Trophoblast cell (in vitro differentiated cells and primary cell): ENCODE measurements around the gene ACTR5.

Source experiments
- DNase-seq, 2 donors: peaks; one replicate each; pipeline ENCODE4 v3.0.0-alpha.2; 2016
- H2AFZ ChIP-seq: 2 replicates; pipeline ENCODE4 v1.6.1; 2013; ENCODE audit warnings: low read length, moderate library complexity, mild to moderate bottlenecking; ENCODE audit not compliant: insufficient read depth, poor library complexity
- H2AK5ac ChIP-seq: 2 replicates; pipeline ENCODE4 v1.6.1; 2013; ENCODE audit warnings: mild to moderate bottlenecking, low read length
- H2BK120ac ChIP-seq: 2 replicates; pipeline ENCODE4 v1.6.1; 2013; ENCODE audit warnings: low read length, mild to moderate bottlenecking, moderate library complexity; ENCODE audit not compliant: insufficient read depth, poor library complexity
- H2BK12ac ChIP-seq: 2 replicates; pipeline ENCODE4 v1.6.1; 2013; ENCODE audit warnings: mild to moderate bottlenecking, low read length, moderate library complexity
- H2BK5ac ChIP-seq: 2 replicates; pipeline ENCODE4 v1.6.1; 2013; ENCODE audit warnings: low read length, low read depth, moderate library complexity, mild to moderate bottlenecking; ENCODE audit not compliant: poor library complexity
- H3K14ac ChIP-seq: 2 replicates; pipeline ENCODE4 v1.6.1; 2013; ENCODE audit warnings: mild to moderate bottlenecking, low read length
- H3K18ac ChIP-seq: 2 replicates; pipeline ENCODE4 v1.6.1; 2013; ENCODE audit warnings: mild to moderate bottlenecking, low read length
- H3K23ac ChIP-seq: 2 replicates; pipeline ENCODE4 v1.6.1; 2013; ENCODE audit warnings: low read length
- H3K27ac ChIP-seq: 2 replicates; pipeline ENCODE4 v1.5.1; 2013; ENCODE audit warnings: low read depth, mild to moderate bottlenecking, inconsistent platforms, low read length, moderate library complexity
- H3K27me3 ChIP-seq: 2 replicates; pipeline ENCODE4 v1.6.1; 2013; ENCODE audit warnings: inconsistent platforms, mild to moderate bottlenecking, low read length, moderate library complexity; ENCODE audit not compliant: insufficient read depth
- H3K36me3 ChIP-seq, 2 experiments: 1 replicate in 1 of 2; 2 replicates in 1 of 2; pipeline ENCODE4 v1.6.1; 2013; ENCODE audit warnings: low read length in 2 of 2, mild to moderate bottlenecking in 2 of 2, moderate library complexity in 1 of 2; ENCODE audit not compliant: insufficient read depth in 2 of 2, control insufficient read depth in 1 of 2
- H3K4ac ChIP-seq: 2 replicates; pipeline ENCODE4 v1.6.1; 2013; ENCODE audit warnings: low read depth, mild to moderate bottlenecking, low read length, moderate library complexity
- H3K4me1 ChIP-seq, 2 experiments: 1 replicate in 1 of 2; 2 replicates in 1 of 2; pipeline ENCODE4 v1.6.1; 2013; ENCODE audit warnings: low read length in 2 of 2, mild to moderate bottlenecking in 2 of 2, moderate library complexity in 1 of 2; ENCODE audit not compliant: insufficient read depth in 2 of 2, control insufficient read depth in 1 of 2
- H3K4me2 ChIP-seq: 2 replicates; pipeline ENCODE4 v1.6.1; 2013; ENCODE audit warnings: inconsistent platforms, mild to moderate bottlenecking, low read length, moderate library complexity
- H3K4me3 ChIP-seq: 2 replicates; pipeline ENCODE4 v1.5.1; 2013; ENCODE audit warnings: mild to moderate bottlenecking, low read depth, low read length, inconsistent platforms
- H3K79me1 ChIP-seq: one replicate; pipeline ENCODE4 v1.6.1; 2013; ENCODE audit warnings: low read length
- H3K79me2 ChIP-seq: 2 replicates; pipeline ENCODE4 v1.6.1; 2013; ENCODE audit warnings: low read length, mild to moderate bottlenecking; ENCODE audit not compliant: control insufficient read depth, insufficient read depth, poor library complexity
- H3K9ac ChIP-seq: 2 replicates; pipeline ENCODE4 v1.6.1; 2013; ENCODE audit warnings: mild to moderate bottlenecking, low read length
- H3K9me3 ChIP-seq: 2 replicates; pipeline ENCODE4 v1.6.1; 2013; ENCODE audit warnings: low read depth, mild to moderate bottlenecking, control low read depth, inconsistent platforms, low read length; ENCODE audit not compliant: insufficient read depth
- H4K12ac ChIP-seq: 2 replicates; pipeline ENCODE4 v1.6.1; 2013; ENCODE audit warnings: low read depth, mild to moderate bottlenecking, low read length, moderate library complexity
- H4K8ac ChIP-seq: 2 replicates; pipeline ENCODE4 v1.6.1; 2013; ENCODE audit warnings: low read depth, mild to moderate bottlenecking, low read length, moderate library complexity
- H4K91ac ChIP-seq: one replicate; pipeline ENCODE4 v1.6.1; 2013; ENCODE audit warnings: low read depth, mild to moderate bottlenecking, low read length, moderate library complexity
- WGBS: extraction: QIAGEN DNeasy Blood & Tissue Kit; methylation state at CpG from one replicate; pipeline ENCODE4 v1.1.7; 2013; ENCODE audit warnings: missing lambda C conversion rate; ENCODE audit not compliant: insufficient read length, insufficient coverage; ENCODE audit errors: extremely low coverage; 5-methylcytosine and 5-hydroxymethylcytosine counted together

ACTR5 gene

DNA sequence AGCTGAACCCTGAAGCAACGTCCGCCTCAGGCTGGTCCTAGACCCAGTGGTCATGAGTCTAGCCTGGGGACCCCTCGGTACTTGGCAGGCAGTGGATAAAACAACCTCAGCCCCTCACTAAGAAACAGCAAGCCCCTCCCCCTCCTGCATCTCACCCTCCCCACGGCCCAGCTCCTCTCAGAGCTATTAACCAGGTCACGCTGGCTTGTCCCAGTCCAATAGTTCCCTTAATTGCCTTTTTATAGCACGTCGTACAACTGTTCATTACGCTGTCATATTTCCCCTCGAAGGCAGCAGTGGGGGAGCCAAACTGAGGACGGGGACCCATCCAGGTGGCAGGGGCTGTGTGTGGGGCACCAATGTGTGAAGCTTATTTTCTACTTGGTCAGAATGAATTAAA is 32.6 kb upstream of the ACTR5 start:
- Histone ChIP-seq H2AFZ (no peak overlapping the region), H4K91ac (no peak overlapping the region), H3K4me1 (no peaks in the 10 kb centered on the region), H3K18ac (no peak overlapping the region), H3K27ac (no peak overlapping the region), H4K8ac (no peak overlapping the region), H4K12ac (no peak overlapping the region), H3K79me1 (no peaks in the 10 kb centered on the region), H3K23ac (no peak overlapping the region), H3K79me2 (no peaks in the 10 kb centered on the region), H3K36me3 (no peaks in the 10 kb centered on the region), H3K4me3 (no peak overlapping the region), H3K9ac (no peak overlapping the region), H3K14ac (no peak overlapping the region), H3K4ac (no peak overlapping the region), H3K9me3 (no peaks in the 10 kb centered on the region), H2BK12ac (no peak overlapping the region), H3K4me2 (no peak overlapping the region), H2BK5ac (no peak overlapping the region), H3K27me3 (peaks cover 13% of the 10 kb centered on the region), H2BK120ac (no peak overlapping the region), H2AK5ac (no peak overlapping the region)
- no CpG with 5 or more reads among the region's 10 CpGs for WGBS
- no peak for DNase-seq

DNA sequence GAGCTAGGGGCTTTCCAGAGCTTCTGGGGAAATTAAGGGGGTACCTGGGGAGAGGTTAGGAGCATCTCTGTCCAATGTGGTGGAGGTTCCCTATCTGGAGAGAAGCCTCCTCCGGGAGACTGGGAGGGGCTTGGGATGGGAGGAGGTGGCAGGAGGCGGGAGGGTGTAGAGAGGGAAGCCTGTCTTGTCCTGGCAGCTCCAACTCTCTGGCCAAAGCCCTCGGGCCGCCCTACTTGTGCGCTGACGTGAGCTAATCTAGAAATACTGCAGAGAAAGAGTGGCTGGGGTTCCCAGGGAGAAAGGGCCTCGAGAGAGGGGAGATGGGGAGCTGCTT is 25.6 kb upstream of the ACTR5 start:
- Histone ChIP-seq H3K23ac (no peak overlapping the region), H3K18ac (no peak overlapping the region), H3K27ac (no peak overlapping the region), H2BK5ac (no peak overlapping the region), H3K4me2 (no peak overlapping the region), H3K36me3 (no peaks in the 10 kb centered on the region), H3K9me3 (peaks cover 9% of the 10 kb centered on the region), H4K8ac (no peak overlapping the region), H2AK5ac (no peak overlapping the region), H3K9ac (no peak overlapping the region), H3K79me1 (no peaks in the 10 kb centered on the region), H3K4me3 (no peak overlapping the region), H3K4ac (no peak overlapping the region), H3K4me1 (peaks cover 0 to 3% of the 10 kb centered on the region in 2 experiments), H2BK120ac (no peak overlapping the region), H3K14ac (no peak overlapping the region), H2BK12ac (no peak overlapping the region), H4K12ac (no peak overlapping the region), H2AFZ (no peak overlapping the region), H3K27me3 (peaks cover 74% of the 10 kb centered on the region), H4K91ac (no peak overlapping the region), H3K79me2 (no peaks in the 10 kb centered on the region)
- no peak for DNase-seq
- WGBS = no CpG with 5 or more reads among the region's 7 CpGs

DNA sequence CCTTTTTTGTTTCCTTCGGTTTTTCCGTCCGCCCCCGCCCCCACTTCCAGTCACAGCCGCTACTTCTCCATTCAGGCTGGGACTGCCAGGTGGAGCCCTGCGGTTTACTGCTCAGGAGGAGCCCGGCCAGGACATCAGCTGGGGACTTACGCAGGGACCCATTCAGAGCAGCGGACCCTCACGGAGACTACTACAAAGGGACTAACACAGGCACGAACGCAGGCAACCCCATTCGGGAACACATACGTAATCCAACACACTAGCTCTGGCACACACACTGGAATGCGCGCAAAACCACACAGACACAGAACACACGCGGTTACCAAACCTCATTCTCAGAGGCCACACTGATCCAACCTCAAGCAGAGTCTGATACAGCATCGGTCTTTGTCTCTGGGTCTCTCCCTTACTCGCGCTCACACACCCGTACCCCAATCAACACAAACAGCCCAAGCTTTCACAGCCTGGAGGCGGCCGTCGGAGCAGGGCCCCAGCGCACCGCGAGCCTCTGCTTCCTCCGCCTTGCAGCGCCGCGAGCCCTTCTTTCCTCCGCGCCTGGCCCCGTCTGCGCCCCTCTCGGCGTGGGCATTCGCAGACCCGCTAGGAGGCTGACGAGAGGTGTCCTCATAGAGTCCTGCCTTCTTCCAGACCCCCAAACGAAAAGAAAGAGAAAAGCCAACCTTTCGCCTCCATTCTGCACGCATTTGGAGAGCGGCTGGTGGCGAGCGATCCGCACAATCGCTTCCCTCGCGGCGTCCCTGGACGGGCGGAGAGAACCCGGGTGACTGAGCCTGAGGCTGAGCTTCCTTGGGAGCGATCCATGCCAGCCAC is 25.0 kb upstream of the ACTR5 start:
- H4K91ac ChIP-seq = no peak overlapping the region
- H3K4me2 ChIP-seq = no peak overlapping the region
- H3K4me1 ChIP-seq = peaks cover 3% of the 10 kb centered on the region in 2 experiments
- H3K27ac ChIP-seq = no peak overlapping the region
- peaks cover 14% of the 10 kb centered on the region for H3K9me3 ChIP-seq
- no peak overlapping the region for H3K4me3 ChIP-seq
- H2AK5ac ChIP-seq = no peak overlapping the region
- no peak overlapping the region for H2BK12ac ChIP-seq
- H3K18ac ChIP-seq = no peak overlapping the region
- no peak for DNase-seq
- no peak overlapping the region for H2AFZ ChIP-seq
- H4K12ac ChIP-seq = no peak overlapping the region
- no peak overlapping the region for H3K9ac ChIP-seq
- H2BK120ac ChIP-seq = no peak overlapping the region
- H3K4ac ChIP-seq = no peak overlapping the region
- no peaks in the 10 kb centered on the region for H3K79me2 ChIP-seq
- H3K14ac ChIP-seq = no peak overlapping the region
- H3K79me1 ChIP-seq = no peaks in the 10 kb centered on the region
- H3K36me3 ChIP-seq = no peaks in the 10 kb centered on the region
- no CpG with 5 or more reads among the region's 56 CpGs for WGBS
- no peak overlapping the region for H4K8ac ChIP-seq
- peaks cover 78% of the 10 kb centered on the region for H3K27me3 ChIP-seq
- no peak overlapping the region for H3K23ac ChIP-seq
- no peak overlapping the region for H2BK5ac ChIP-seq

DNA sequence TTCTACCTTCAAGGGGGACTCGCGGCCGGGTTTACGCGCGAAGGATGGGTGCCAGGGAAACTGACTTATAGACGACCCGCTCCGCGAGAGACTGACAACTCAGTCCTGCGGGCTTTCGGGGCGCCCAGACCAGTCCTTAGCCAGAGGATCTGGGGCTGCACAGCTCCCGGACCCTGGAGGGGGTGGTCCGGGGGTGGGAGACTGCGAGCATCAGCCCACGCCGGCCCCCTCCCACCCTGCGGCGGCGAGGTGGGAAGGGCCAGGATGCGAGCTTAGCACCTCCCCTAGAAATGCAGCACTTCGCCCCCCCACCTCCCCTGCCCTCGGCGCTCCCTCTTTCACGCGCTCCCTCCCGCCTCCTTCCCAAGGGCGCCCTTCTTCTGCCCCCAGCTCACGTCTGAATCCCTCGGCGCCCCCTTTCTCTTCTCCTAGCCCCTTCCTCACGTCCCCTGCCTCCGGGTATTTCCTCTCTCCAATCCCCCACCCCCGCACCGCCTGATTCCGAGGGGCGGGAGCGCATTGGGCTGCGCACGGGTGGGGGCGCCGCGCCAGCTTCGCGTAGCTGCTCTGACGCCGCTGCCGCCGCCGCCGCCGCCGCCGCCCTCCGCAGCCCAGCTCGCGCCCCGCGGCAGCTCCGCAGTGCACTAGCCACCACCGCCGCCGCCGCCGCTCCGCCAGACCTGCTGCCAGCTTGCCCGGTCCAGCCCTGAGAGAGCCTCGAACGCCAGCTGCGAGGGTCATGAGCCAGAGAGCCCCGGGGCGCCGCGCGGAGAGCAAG is 24.2 kb upstream of the ACTR5 start, which contains the start of gene SLC32A1:
Gene SLC32A1, plus strand, starts transcription at position 639 of the 778 bp plus-strand sequence. CDS start 239 bp downstream, outside the sequence.
- Histone ChIP-seq H2AFZ (no peak within 1 kb of the TSS), H2AK5ac (no peak within 1 kb of the TSS), H3K9ac (no peak within 1 kb of the TSS), H2BK12ac (no peak within 1 kb of the TSS), H3K14ac (no peak within 1 kb of the TSS), H3K79me1 (no peaks in the 10 kb centered on the region), H2BK5ac (no peak within 1 kb of the TSS), H4K12ac (no peak within 1 kb of the TSS), H3K4me1 (peaks cover 3 to 5% of the 10 kb centered on the region in 2 experiments), H2BK120ac (no peak within 1 kb of the TSS), H3K4me2 (no peak within 1 kb of the TSS), H3K23ac (no peak within 1 kb of the TSS), H3K27me3 (peaks cover 86% of the 10 kb centered on the region), H3K9me3 (peaks cover 14% of the 10 kb centered on the region), H4K91ac (no peak within 1 kb of the TSS), H3K79me2 (no peaks in the 10 kb centered on the region), H3K4me3 (no peak within 1 kb of the TSS), H3K27ac (no peak within 1 kb of the TSS), H3K4ac (no peak within 1 kb of the TSS), H4K8ac (no peak within 1 kb of the TSS), H3K36me3 (no peaks in the 10 kb centered on the region), H3K18ac (no peak within 1 kb of the TSS)
- DNase-seq = no peak
- no CpG with 5 or more reads among the region's 76 CpGs for WGBS
